HG02943 (cell line): ENCODE results near the gene PROCA1.

ENCODE experiments used
- ATAC-seq: cut with Tn5 transposase; IDR thresholded peaks from one replicate; pipeline ENCODE4 v1.9.1; 2021; ENCODE audit warnings: mild to moderate bottlenecking, low read depth, moderate library complexity; ENCODE audit not compliant: unreplicated experiment

Gene PROCA1

GRCh38 chr17:28712032-28712704 is 480 bp upstream of the PROCA1 start:
- ATAC-seq: no peak

GRCh38 chr17:28710861-28711722 is 596 bp downstream of the PROCA1 start:
- ATAC-seq: peak; percentile 61

- ATAC-seq: no peak
Measured at GRCh38 chr17:28707339-28707720, 4.4 kb downstream of the PROCA1 start.

- ATAC-seq: no peak
Measured at GRCh38 chr17:28706471-28707338, 5.0 kb downstream of the PROCA1 start.

GRCh38 chr17:28705728-28706334 is 5.9 kb downstream of the PROCA1 start:
- no peak for ATAC-seq

- ATAC-seq: no peak
Measured at GRCh38 chr17:28705074-28705659, 6.5 kb downstream of the PROCA1 start.

GRCh38 chr17:28704219-28704858 is 7.3 kb downstream of the PROCA1 start:
- ATAC-seq: no peak

GRCh38 chr17:28703552-28704218 is 8.0 kb downstream of the PROCA1 start:
- ATAC-seq: no peak

GRCh38 chr17:28702752-28703150 is 8.9 kb downstream of the PROCA1 start:
- ATAC-seq: no peak

GRCh38 chr17:28702026-28702751 is 9.5 kb downstream of the PROCA1 start:
- ATAC-seq: no peak

- no peak for ATAC-seq
Measured at GRCh38 chr17:28700830-28701492, 10.7 kb downstream of the PROCA1 start.

GRCh38 chr17:28700278-28700677 is 11.4 kb downstream of the PROCA1 start:
- ATAC-seq: no peak

- ATAC-seq: no peak
Measured at GRCh38 chr17:28698253-28698941, 13.3 kb downstream of the PROCA1 start.

GRCh38 chr17:28693869-28694268 is 17.8 kb downstream of the PROCA1 start:
- ATAC-seq: no peak

- ATAC-seq: no peak
Measured at GRCh38 chr17:28689011-28689410, 22.7 kb downstream of the PROCA1 start.

- ATAC-seq: no peak
Measured at GRCh38 chr17:28688481-28688880, 23.2 kb downstream of the PROCA1 start.

- no peak for ATAC-seq
Measured at GRCh38 chr17:28686296-28686695, 25.4 kb downstream of the PROCA1 start.
